Activated naive CD8-positive, alpha-beta T cell treated with anti-CD3 and anti-CD28 coated beads for 36 hours (primary cell): ENCODE results near the gene CRY2. TPM values are rescaled to one million over a fixed set of nuclear protein-coding genes. Genes with fewer than 3 reads are reported as not detected.
"Not testable (repeated sequence)": the region's sequence is repeated elsewhere in the genome, so short reads cannot be mapped to it uniquely, and the experiment has no call there.

Source experiments
- DNase-seq: peaks from one replicate; pipeline ENCODE4 v3.0.0; 2021
- H3K27ac Mint-ChIP-seq: one replicate; pipeline ENCODE4 v1.8.0; 2022; ENCODE audit warnings: mild to moderate bottlenecking, moderate library complexity, mixed read lengths
- H3K27me3 Mint-ChIP-seq: one replicate; pipeline ENCODE4 v1.8.0; 2022; ENCODE audit warnings: mild to moderate bottlenecking, mixed read lengths
- H3K36me3 Mint-ChIP-seq: one replicate; pipeline ENCODE4 v1.8.0; 2021; ENCODE audit warnings: mild to moderate bottlenecking, mixed read lengths
- H3K4me1 Mint-ChIP-seq: one replicate; pipeline ENCODE4 v1.8.0; 2021; ENCODE audit warnings: mixed read lengths
- H3K4me3 Mint-ChIP-seq: one replicate; pipeline ENCODE4 v1.8.0; 2022; ENCODE audit warnings: mild to moderate bottlenecking, moderate library complexity, mixed read lengths
- H3K9me3 Mint-ChIP-seq: one replicate; pipeline ENCODE4 v1.8.0; 2022; ENCODE audit warnings: mixed read lengths
- total RNA-seq, 2 experiments: library from RNA; stranded (reverse); gene quantifications; one replicate each; pipeline ENCODE4 v1.2.3, GENCODE V29; 2021

Gene CRY2
- total RNA-seq, 2 experiments from 2014 or later = 10.6 to 14.7 TPM

DNA sequence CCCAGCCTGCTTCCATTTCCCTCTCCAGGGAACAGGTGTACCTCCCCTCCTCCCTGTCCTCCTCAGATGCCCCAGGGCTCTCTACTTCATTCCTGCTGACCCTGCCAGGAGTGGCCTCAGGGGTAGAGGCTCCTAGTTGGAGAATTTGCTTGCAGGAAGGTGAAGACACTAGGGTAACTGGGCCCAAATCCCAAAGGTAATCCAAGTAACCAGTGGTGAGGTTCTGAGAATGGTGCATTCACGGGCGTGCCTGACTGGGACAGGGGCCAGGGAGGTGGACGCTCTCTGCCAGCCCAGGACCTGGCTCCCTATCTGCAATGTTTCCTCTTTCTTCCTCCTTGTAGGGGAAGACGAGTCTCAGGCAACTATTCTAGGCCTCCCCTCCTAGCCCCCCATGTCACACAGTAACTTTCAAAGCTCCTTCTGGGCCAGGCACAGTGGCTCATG is 39.5 kb upstream of the CRY2 start:
- no peak for DNase-seq
- Mint-ChIP-seq H3K27me3 (no peaks in the 10 kb centered on the region), H3K4me3 (peak overlapping the region; percentile 93), H3K9me3 (no peaks in the 10 kb centered on the region), H3K27ac (no peak overlapping the region), H3K4me1 (peaks cover 37% of the 10 kb centered on the region), H3K36me3 (peaks cover 12% of the 10 kb centered on the region)

DNA sequence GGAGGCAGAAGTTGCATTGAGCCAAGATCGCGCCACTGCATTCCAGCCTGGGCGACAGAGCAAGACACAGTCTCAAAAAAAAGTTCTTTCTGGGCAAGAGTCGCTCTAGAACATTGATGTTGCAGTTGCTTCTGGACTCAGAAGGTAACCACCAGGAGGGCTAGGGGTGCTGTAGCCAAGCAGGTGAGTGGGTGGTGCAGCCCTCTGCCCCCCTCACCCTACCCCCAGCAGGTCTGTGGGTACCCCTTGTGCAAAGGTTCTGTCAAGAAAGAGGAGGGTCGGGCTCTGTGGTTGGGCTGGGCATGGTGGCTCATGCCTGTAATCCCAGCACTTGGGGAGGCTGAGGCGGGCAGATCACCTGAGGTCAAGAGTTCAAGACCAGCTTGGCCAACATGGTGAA is 38.8 kb upstream of the CRY2 start:
- H3K4me3 Mint-ChIP-seq, H3K9me3 Mint-ChIP-seq, H3K27me3 Mint-ChIP-seq, H3K27ac Mint-ChIP-seq, DNase-seq: not testable (repeated sequence)
- peaks cover 43% of the 10 kb centered on the region for H3K4me1 Mint-ChIP-seq
- peaks cover 12% of the 10 kb centered on the region for H3K36me3 Mint-ChIP-seq

DNA sequence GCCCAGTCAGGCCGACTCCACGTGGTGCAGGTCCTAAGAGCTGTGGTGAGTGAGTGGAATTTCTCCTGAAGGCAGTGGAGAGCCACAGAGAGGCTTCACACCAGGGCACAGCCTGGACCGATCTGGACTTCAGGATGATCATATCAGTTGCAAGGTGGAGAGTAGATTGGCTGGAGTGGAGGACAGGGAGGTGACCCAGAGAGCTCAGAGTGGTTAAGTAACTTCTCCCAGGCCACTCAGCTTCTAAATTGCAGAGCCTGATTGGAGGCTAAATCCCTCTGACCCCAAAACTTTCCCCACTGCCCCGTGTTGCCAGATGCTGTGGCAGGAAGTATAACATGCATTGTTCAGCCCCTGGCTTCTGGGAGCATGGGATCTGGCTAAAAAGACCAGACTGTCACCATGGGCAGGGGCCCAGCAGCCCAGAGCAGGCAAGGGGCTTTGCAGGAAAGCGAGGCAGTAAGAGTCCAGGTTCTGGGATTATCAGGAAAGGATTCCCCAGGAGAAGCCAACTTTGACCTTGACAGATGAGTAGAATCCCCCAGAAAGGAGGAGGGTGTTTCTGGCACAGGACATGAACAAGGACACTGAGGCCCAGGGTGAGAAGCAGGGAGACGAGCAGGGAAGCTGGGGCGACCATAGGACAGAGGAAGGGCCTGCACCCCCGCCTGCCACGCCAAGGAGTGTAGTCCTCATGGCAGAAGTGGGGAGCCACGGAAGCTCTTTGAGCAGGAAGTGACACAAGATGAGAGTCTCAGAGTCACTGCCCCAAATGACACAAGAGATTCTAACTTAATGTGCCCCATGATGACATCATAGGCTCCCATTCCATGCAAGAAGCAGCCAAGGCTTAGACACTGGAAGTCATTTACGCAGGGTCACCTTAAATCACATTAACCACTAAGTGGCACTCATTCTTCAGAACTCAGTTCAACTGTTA is 37.5 kb upstream of the CRY2 start:
- DNase-seq = no peak
- Mint-ChIP-seq H3K9me3 (no peaks in the 10 kb centered on the region), H3K4me1 (peaks cover 43% of the 10 kb centered on the region), H3K27me3 (no peaks in the 10 kb centered on the region), H3K4me3 (no peak overlapping the region), H3K36me3 (peaks cover 12% of the 10 kb centered on the region), H3K27ac (peak overlapping the region; percentile 27)

DNA sequence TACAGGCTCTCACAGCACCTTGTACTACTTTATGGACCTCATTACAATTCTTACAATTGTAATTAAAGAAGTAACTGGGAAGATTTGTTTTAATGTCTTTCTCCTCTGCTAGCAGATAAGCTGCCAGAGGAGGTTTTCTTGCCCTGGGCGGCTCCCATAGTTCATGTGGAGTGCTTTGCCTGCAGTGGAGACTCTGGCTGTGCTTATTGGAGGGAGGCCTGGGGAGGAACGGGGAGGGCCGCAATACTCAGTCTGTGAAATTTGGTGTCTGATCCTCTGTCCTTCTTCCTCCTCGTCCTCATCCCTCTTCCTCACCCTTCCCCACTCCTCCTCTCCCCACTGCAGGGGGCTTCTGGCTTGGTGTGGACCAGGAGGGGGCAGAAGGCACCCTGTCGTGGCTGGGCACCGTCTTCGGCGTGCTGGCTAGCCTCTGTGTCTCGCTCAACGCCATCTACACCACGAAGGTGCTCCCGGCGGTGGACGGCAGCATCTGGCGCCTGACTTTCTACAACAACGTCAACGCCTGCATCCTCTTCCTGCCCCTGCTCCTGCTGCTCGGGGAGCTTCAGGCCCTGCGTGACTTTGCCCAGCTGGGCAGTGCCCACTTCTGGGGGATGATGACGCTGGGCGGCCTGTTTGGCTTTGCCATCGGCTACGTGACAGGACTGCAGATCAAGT is 36.7 kb upstream of the CRY2 start:
- H3K27ac Mint-ChIP-seq = no peak overlapping the region

DNA sequence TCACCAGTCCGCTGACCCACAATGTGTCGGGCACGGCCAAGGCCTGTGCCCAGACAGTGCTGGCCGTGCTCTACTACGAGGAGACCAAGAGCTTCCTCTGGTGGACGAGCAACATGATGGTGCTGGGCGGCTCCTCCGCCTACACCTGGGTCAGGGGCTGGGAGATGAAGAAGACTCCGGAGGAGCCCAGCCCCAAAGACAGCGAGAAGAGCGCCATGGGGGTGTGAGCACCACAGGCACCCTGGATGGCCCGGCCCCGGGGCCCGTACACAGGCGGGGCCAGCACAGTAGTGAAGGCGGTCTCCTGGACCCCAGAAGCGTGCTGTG is 36.2 kb upstream of the CRY2 start:
- H3K27me3 Mint-ChIP-seq = no peaks in the 10 kb centered on the region
- H3K4me1 Mint-ChIP-seq = peaks cover 41% of the 10 kb centered on the region
- H3K27ac Mint-ChIP-seq = no peak overlapping the region
- H3K9me3 Mint-ChIP-seq = no peaks in the 10 kb centered on the region
- peaks cover 10% of the 10 kb centered on the region for H3K36me3 Mint-ChIP-seq
- no peak for DNase-seq
- no peak overlapping the region for H3K4me3 Mint-ChIP-seq

More for the DNA sequence above, 36.7 kb upstream of the CRY2 start:
- Mint-ChIP-seq H3K4me3 (no peak overlapping the region), H3K36me3 (peaks cover 12% of the 10 kb centered on the region), H3K9me3 (no peaks in the 10 kb centered on the region), H3K27me3 (no peaks in the 10 kb centered on the region), H3K4me1 (peaks cover 43% of the 10 kb centered on the region)
- DNase-seq = no peak

DNA sequence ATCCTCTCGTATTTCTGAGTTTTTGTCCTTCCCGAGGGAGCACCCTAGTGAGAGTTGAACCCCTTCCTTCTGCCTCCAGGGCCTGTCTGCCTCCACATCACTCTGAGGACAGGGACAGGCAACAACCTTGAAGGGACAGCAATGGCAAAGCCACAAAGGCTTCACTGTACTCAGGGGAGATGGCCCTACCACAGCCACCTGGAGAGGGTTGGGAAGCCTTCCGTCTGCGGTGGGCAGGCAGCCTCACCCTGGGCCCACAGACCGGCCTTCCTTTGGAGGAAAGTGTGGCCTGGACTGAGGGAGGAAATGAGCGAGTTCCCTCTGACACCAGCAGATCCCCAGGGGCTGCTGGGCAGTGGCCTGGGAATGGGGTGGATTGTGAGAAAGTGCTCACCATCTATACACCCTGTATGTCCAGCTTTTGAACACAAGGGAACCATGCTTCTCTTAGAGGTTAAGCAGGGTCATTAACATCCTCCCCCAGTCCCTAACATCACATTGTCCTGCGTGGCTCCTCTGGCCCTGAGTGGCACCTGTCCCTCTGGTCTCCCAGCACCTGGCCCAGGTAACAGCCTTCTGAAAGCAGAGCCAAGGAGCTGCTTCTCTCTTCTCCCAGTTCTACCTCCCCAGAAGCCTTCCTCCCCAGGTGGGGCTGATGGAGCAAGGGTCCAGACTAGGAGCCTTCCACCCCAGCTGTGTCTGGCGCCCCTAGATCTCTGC is 35.5 kb upstream of the CRY2 start:
- H3K4me3 Mint-ChIP-seq = no peak overlapping the region
- H3K4me1 Mint-ChIP-seq = peaks cover 34% of the 10 kb centered on the region
- no peaks in the 10 kb centered on the region for H3K27me3 Mint-ChIP-seq
- no peaks in the 10 kb centered on the region for H3K9me3 Mint-ChIP-seq
- DNase-seq = no peak
- peaks cover 6% of the 10 kb centered on the region for H3K36me3 Mint-ChIP-seq
- no peak overlapping the region for H3K27ac Mint-ChIP-seq

DNA sequence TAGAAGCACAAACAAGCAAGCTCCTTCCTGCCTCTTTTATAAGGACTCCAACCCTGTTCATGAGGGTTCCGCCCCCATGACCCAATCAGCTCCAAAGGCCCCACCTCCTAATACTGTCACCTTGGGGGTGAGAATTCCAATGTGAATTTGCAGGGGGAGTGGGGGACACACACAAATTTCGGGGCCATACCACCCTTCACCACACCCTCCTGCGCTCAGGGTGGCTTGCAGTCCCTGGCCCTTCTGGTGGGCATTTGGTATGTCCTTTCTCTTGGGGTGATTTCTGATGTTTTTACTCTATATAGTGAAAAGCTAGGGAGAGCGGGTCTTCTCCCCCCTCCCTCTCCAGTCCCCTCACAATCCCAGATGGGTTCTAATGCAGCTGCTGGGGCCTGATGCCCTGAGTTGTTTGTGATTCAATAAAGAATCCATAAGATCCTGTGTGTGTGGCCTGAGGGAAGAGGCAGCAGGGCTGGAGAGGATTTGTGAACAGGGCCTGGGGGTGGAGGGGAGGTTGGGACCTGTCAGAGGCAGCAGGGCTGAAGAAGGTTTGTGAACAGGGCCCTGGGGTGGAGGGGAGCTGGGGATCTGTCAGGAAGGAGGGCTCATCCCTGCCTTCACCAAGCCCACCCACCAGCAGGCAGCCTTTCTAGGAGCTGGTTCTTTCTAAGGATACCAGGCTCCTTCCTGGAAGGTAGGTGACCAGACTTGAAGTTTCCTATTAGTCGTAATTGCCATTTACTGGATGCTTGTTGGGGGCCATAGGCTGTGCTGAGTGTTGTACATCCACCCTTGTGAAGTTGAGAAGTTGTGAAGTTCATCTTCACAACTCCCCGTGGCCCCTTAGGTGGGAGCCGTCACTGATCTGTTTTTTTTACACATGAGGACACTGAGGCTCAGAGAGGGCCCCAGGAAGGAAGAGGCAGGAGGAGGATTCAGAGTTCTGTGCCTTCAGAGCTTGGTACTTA is 34.4 kb upstream of the CRY2 start:
- H3K9me3 Mint-ChIP-seq = no peaks in the 10 kb centered on the region
- H3K36me3 Mint-ChIP-seq = peaks cover 6% of the 10 kb centered on the region
- H3K27ac Mint-ChIP-seq = peak overlapping the region; percentile 58
- H3K4me3 Mint-ChIP-seq = no peak overlapping the region
- H3K27me3 Mint-ChIP-seq = no peaks in the 10 kb centered on the region
- DNase-seq = no peak
- H3K4me1 Mint-ChIP-seq = peaks cover 26% of the 10 kb centered on the region

DNA sequence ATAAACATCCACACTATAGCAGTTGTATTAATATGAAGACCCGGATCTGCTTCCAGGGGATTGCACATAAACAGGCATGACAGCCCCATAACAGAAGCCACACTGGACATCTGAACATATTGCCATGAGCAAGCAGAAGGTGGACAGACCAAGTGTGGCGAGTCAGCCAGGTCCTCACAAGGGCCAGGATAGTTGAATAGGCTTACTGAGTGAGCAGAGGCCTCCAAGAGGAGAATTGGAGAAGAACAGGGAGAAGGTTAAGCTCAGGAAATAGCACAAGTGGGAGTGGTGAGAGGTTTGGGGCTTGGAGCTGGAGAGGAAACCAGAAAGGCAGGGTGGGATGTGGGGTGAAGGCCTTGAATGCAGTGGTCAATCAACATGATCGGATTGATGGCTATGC is 31.5 kb upstream of the CRY2 start:
- Mint-ChIP-seq H3K4me1 (peaks cover 8% of the 10 kb centered on the region), H3K27me3 (no peaks in the 10 kb centered on the region)

DNA sequence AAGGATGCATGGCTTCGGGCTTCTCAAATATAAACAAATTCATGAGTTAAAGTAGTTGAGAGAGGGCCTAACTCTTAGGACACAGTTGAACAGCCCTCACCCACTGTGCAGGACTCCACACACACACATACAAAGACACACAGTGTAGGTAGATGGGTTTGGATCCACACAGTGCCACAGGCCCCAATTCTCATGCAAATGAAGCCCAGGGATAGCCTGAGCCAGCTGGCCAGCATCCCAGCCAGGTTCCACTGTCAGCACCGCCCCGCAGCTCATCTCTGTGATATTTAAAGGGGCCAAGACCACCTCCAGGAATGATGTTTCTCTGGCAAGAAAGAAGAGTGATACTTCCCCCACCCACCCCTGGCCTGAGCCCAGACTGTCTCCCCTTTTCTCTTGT is 30.7 kb upstream of the CRY2 start:
- no peaks in the 10 kb centered on the region for H3K9me3 Mint-ChIP-seq

More for the DNA sequence above, 31.5 kb upstream of the CRY2 start:
- H3K36me3 Mint-ChIP-seq = peaks cover 2% of the 10 kb centered on the region
- no peaks in the 10 kb centered on the region for H3K9me3 Mint-ChIP-seq
- H3K4me3 Mint-ChIP-seq = no peak overlapping the region
- DNase-seq = no peak
- no peak overlapping the region for H3K27ac Mint-ChIP-seq

DNA sequence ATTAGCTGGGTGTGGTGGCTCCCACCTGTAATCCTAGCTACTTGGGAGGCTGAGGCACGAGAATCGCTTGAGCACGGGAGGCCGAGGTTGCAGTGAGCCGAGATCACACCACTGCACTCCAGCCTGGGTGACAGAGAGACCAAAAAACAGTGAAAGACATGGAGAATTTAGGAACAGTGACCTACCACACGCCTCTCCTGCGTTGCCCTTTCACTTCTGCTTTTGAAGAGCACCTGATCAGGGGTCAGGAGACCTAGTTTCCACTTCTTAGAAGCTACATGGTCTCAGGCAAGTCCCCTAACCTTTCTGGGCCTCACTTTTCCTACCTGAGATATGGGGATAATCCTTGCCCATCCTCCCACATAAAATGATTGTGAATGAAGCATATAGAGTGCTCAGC is 30.1 kb upstream of the CRY2 start:
- Mint-ChIP-seq H3K4me3 (no peak overlapping the region), H3K27me3 (no peaks in the 10 kb centered on the region), H3K27ac (no peak overlapping the region), H3K36me3 (no peaks in the 10 kb centered on the region), H3K9me3 (no peaks in the 10 kb centered on the region), H3K4me1 (peaks cover 8% of the 10 kb centered on the region)
- DNase-seq = no peak

More for the DNA sequence above, 30.7 kb upstream of the CRY2 start:
- H3K27me3 Mint-ChIP-seq = no peaks in the 10 kb centered on the region
- no peak overlapping the region for H3K27ac Mint-ChIP-seq
- H3K4me1 Mint-ChIP-seq = peaks cover 8% of the 10 kb centered on the region
- DNase-seq = no peak
- H3K4me3 Mint-ChIP-seq = no peak overlapping the region
- H3K36me3 Mint-ChIP-seq = no peaks in the 10 kb centered on the region

DNA sequence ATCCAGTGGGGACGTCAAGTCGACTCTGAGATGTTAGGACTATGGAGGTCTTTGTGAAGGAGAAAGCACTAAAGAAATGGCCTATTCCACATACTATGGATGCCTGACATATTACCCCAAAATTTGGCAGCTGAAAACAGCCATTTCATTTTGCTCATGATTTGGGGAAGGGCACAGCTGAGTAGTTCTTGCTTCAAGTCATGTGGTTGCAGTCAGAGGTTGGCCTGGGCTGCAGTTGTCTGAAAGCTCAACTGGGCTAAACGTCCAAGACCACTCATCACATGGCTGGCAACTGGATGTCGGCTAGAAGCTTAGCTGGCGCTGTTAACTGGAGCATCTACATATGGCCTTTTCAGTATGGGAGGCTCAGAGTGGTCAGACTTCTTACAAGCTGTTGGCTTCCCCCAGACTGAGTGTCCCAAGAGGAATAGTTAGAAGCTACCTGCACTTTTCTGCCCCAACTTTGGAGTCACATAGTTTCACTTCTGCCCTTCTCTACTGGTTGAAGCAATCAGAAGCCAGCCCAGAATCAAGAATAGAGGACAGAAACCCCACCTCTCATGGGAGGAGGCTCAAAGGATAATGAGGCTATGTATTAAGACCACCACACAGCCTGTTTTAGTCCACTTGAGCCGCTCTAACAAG is 28.2 kb upstream of the CRY2 start:
- no peak overlapping the region for H3K27ac Mint-ChIP-seq
- no peaks in the 10 kb centered on the region for H3K36me3 Mint-ChIP-seq
- DNase-seq = no peak
- H3K27me3 Mint-ChIP-seq = no peaks in the 10 kb centered on the region
- no peaks in the 10 kb centered on the region for H3K9me3 Mint-ChIP-seq
- H3K4me3 Mint-ChIP-seq = no peak overlapping the region
- H3K4me1 Mint-ChIP-seq = no peaks in the 10 kb centered on the region

DNA sequence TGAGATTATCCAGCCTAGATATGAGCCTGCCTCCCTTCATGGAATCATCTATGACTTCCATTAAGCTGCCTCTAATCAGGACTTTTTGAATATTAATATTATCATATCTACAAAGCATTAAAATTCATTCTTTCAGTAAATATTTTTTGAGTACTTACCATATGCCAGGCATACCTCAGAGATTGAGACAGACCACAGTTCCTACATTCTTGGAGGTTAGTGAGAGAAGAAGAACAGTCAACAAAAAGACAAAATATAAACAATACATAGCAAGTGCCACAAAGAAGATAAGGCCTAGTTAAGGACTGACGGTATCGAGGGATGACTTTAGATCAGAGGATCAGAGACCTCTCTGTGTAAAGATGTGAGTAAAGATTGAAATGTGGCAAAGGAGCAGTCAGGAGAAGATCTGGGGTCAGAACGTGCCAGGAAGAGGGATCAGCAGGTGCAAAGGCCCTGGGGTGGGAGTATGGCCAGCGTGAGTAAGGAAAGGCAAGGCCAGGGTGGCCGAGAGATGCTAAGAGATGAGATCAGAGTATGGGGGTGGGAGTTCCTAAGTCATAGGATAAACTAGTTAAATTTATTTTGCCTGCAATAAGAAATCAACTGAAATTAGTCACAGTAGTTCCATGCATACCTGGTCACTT is 26.9 kb upstream of the CRY2 start:
- H3K4me1 Mint-ChIP-seq = no peaks in the 10 kb centered on the region
- no peak overlapping the region for H3K27ac Mint-ChIP-seq
- no peaks in the 10 kb centered on the region for H3K36me3 Mint-ChIP-seq
- DNase-seq = no peak
- no peak overlapping the region for H3K4me3 Mint-ChIP-seq
- no peaks in the 10 kb centered on the region for H3K27me3 Mint-ChIP-seq
- H3K9me3 Mint-ChIP-seq = no peaks in the 10 kb centered on the region

DNA sequence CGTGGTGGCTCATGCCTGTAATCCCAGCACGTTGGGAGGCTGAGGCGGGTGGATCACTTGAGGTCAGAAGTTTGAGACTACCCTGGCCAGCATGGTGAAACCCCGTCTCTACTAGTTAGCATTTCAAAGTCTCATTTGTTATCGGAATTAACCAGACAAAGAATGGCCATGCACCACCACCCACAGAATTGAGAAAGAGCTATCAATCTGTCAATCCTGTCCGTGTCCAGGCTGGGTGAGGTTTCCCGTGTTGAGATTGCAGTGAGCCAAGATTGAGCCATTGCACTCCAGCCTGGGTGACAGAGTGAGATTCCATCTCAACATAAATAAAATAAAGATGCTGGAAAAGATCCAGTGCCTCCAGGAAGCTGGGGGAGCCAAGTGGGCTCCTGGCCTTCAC is 20.8 kb upstream of the CRY2 start:
- H3K27ac Mint-ChIP-seq, H3K4me3 Mint-ChIP-seq, DNase-seq, H3K9me3 Mint-ChIP-seq, H3K4me1 Mint-ChIP-seq, H3K36me3 Mint-ChIP-seq: not testable (repeated sequence)
- H3K27me3 Mint-ChIP-seq = peaks cover 11% of the 10 kb centered on the region
